ENCODE results near the gene ECI1. TPM values are rescaled to one million over a fixed set of nuclear protein-coding genes. Genes with fewer than 3 reads are reported as not detected.

Gene ECI1
- total RNA-seq, 4 donors from 2014 or later = 74.3 to 94.7 (median 81.5) TPM

DNA sequence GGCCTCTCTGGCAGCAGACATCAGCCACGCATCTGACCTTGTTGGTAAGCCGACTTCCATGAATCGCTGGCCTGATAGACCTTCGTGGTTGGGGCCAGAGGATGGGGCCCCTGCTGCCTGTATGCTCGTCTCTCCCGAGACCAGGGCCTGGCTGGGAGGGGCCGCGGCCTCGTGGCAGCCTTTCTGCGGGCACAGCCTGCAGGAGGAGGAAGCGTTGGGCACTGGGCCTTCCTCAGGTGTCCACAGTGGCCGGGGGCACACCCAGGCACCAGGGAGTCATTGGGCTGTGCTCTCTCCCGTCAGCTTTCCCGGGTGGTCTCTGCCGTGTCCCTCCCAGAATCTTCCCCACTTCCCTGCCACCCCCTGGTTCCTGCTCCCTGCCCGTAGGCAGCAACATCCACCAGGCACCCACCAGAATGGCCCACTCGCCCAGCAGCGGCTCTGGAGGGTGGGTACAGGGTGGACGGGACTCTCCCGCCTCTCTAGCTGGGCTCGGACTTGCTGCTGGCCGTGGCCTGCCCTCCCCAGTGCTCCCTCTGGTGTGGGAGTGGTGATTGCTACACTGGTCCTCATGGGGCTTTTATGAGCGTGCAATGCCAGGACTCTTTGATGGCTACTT is 21.6 kb downstream of the ECI1 start:
- Histone ChIP-seq H3K27me3 (no peaks in the 10 kb centered on the region), H3K4me1 (peaks cover 0 to 22% (median 6%) of the 10 kb centered on the region in 4 donors), H3K36me3 (peaks cover 6 to 83% (median 35%) of the 10 kb centered on the region in 3 donors), H3K4me3 (no peak overlapping the region), H3K27ac (no peak overlapping the region), H3K9me3 (no peaks in the 10 kb centered on the region)
- no peak for DNase-seq (ENCODE audit: low spot score in 2 of 2)
- TF ChIP-seq POLR2A (IDR thresholded peaks at IDR 0.05) (no peak), EP300 (IDR thresholded peaks at IDR 0.05) (no peak)
- TF ChIP-seq, protein P1, sequence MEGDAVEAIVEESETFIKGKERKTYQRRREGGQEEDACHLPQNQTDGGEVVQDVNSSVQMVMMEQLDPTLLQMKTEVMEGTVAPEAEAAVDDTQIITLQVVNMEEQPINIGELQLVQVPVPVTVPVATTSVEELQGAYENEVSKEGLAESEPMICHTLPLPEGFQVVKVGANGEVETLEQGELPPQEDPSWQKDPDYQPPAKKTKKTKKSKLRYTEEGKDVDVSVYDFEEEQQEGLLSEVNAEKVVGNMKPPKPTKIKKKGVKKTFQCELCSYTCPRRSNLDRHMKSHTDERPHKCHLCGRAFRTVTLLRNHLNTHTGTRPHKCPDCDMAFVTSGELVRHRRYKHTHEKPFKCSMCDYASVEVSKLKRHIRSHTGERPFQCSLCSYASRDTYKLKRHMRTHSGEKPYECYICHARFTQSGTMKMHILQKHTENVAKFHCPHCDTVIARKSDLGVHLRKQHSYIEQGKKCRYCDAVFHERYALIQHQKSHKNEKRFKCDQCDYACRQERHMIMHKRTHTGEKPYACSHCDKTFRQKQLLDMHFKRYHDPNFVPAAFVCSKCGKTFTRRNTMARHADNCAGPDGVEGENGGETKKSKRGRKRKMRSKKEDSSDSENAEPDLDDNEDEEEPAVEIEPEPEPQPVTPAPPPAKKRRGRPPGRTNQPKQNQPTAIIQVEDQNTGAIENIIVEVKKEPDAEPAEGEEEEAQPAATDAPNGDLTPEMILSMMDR (IDR thresholded peaks at IDR 0.05) = no peak
- 85 to 86% methylated on average over 21 of the region's 23 CpGs for WGBS, 2 donors

DNA sequence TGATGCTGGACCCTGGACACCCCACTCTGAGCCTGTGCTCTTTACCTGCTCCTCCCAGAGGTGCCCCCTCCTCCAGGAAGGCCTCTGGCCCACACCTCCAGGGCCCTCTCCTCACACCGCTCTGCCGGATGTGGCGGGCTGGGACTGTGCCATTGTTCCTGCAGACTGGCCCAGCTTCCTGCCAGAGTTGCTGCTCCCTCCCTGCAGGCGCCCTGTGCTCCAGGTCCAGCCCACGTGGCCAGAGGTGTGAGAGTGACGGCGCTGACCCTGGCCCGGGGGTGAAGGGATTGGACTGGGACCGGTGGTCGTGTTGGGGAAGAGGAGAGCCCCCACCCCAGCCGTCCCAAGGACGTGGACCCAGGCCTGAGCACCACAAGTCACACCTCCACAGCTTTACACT is 22.3 kb downstream of the ECI1 start:
- Histone ChIP-seq H3K36me3 (peaks cover 6 to 76% (median 34%) of the 10 kb centered on the region in 3 donors), H3K4me1 (peaks cover 0 to 29% (median 11%) of the 10 kb centered on the region in 4 donors), H3K4me3 (no peak overlapping the region), H3K27me3 (no peaks in the 10 kb centered on the region), H3K9me3 (no peaks in the 10 kb centered on the region), H3K27ac (no peak overlapping the region)
- 85 to 96% methylated on average over 11 to 12 of the region's 12 CpGs for WGBS, 2 donors
- no peak for TF ChIP-seq POLR2A (IDR thresholded peaks at IDR 0.05)
- DNase-seq (ENCODE audit: low spot score in 2 of 2) = no peak

DNA sequence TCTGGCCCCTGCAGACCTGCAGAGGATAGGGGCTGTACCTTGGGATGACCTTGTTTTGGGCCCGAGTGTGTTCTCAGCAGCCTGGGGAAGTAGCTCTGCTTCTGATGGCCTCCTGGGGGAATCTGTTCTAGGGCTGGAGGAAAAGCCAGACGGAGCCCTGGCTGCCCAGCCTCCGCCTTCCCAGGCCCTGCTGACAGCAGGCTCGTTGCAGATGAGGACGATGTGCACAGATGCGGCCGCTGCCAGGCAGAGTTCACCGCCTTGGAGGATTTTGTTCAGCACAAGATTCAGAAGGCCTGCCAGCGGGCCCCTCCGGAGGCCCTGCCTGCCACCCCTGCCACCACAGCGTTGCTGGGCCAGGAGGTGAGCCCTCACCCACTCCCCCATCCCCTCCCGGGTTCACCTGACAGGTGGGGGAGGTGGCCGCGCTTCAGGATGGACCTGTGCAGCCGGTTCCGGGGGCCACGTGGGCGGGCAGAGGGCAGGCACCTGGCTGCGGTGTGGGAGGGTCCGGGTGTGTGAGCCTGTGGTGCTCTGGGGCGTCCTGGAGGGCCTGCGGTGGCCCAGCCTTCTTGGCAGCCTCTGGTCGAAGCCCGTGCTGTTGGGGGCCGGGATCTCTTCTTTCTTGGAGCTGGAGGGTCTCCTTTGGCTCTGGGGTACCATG is 23.1 kb downstream of the ECI1 start:
- DNase-seq (ENCODE audit: low spot score in 2 of 2) = no peak
- Histone ChIP-seq H3K4me3 (no peak overlapping the region), H3K4me1 (peaks cover 0 to 30% (median 12%) of the 10 kb centered on the region in 4 donors), H3K36me3 (peaks cover 6 to 68% (median 32%) of the 10 kb centered on the region in 3 donors), H3K27me3 (no peaks in the 10 kb centered on the region), H3K9me3 (no peaks in the 10 kb centered on the region), H3K27ac (no peak overlapping the region)
- 89 to 92% methylated on average over 8 to 23 of the region's 25 CpGs for WGBS, 2 donors
- TF ChIP-seq POLR2A (IDR thresholded peaks at IDR 0.05) (no peak), EP300 (IDR thresholded peaks at IDR 0.05) (no peak)
- TF ChIP-seq, protein P1 (IDR thresholded peaks at IDR 0.05) = no peak

DNA sequence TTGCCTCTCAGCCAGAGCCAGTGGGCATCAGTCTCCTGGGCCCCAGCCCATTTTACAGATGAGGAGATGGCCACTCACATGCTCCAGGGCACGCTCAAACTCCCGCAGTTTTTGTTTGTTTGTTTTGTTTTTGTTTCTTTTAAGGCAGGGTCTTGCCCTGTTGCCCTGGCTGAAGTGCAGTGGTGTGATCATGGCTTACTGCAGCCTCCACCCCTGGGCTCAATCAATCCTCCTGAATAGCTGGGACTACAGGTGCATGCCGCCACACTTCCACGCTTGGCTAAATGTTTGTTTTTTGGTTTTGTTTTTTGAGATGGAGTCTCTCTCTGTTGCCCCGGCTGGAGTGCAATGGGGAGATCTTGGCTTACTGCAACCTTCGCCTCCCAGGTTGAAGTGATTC is 24.5 kb downstream of the ECI1 start:
- Histone ChIP-seq H3K4me1 (peaks cover 0 to 34% (median 12%) of the 10 kb centered on the region in 4 donors), H3K9me3 (no peaks in the 10 kb centered on the region), H3K4me3 (no peak overlapping the region), H3K27ac (no peak overlapping the region), H3K27me3 (no peaks in the 10 kb centered on the region), H3K36me3 (peaks cover 0 to 54% (median 20%) of the 10 kb centered on the region in 3 donors)
- WGBS, 2 donors = 83 to 90% methylated on average over 6 of the region's 6 CpGs
- DNase-seq (ENCODE audit: low spot score in 2 of 2) = no peak
- no peak for TF ChIP-seq POLR2A (IDR thresholded peaks at IDR 0.05)
- TF ChIP-seq, protein P1 (IDR thresholded peaks at IDR 0.05) = no peak
- no peak for TF ChIP-seq EP300 (IDR thresholded peaks at IDR 0.05)

DNA sequence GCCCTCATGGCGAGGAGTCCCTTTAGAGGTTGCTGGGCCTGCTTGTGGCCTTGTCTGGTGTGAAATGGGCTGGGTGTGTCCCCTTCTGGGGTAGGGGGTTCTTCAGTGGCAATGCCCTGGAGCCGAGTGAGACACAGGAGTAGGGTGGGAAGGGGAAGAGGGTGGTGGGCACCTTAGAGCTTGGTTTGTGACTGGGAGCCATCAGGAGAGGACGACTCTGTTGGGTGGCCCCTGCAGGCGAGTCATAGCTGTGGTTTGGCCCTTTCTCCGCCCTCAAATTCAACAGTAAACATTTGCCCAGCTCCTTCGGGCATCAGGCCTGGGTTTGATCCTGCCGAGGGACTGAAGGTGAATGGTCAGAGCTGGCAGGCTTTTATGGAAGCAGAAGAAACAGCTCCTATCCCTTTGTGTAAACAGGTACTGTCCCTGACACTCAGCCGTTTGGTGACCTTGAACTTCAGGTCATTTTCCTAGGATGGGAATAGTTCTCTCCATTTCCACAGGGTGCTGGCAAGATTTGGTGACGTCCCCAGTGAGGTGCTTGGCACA is 25.1 kb downstream of the ECI1 start:
- TF ChIP-seq EP300 (IDR thresholded peaks at IDR 0.05) (no peak), POLR2A (IDR thresholded peaks at IDR 0.05) (no peak)
- TF ChIP-seq, protein P1 (IDR thresholded peaks at IDR 0.05) = no peak
- no peak for DNase-seq (ENCODE audit: low spot score in 2 of 2)
- H3K4me1 ChIP-seq = peaks cover 0 to 34% (median 12%) of the 10 kb centered on the region in 4 donors
- 63 to 71% methylated on average over 9 of the region's 9 CpGs for WGBS, 2 donors
- H3K27ac ChIP-seq = no peak overlapping the region
- no peaks in the 10 kb centered on the region for H3K9me3 ChIP-seq
- no peaks in the 10 kb centered on the region for H3K27me3 ChIP-seq
- H3K36me3 ChIP-seq = peaks cover 0 to 48% (median 15%) of the 10 kb centered on the region in 3 donors
- no peak overlapping the region for H3K4me3 ChIP-seq

Data from tibial nerve (tissue), 4 donors.